ENCODE results near the gene SH3D19.
"Not testable (repeated sequence)": the region's sequence is repeated elsewhere in the genome, so short reads cannot be mapped to it uniquely, and the experiment has no call there.

Gene SH3D19

DNA sequence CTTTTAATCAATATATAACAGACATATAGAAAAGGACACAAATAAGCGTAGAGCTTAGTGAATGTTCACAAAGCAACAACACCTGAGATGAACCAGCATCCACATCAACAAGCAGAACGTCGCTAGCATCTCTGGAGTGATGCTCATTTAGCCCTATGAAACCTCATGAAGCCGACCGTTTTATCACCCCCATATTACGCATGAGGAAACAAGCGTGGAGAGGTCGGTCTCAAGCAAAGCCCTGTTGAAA, 226.5 kb downstream of the SH3D19 start:
- DNase-seq (ENCODE audit: low read depth), result no peak

DNA sequence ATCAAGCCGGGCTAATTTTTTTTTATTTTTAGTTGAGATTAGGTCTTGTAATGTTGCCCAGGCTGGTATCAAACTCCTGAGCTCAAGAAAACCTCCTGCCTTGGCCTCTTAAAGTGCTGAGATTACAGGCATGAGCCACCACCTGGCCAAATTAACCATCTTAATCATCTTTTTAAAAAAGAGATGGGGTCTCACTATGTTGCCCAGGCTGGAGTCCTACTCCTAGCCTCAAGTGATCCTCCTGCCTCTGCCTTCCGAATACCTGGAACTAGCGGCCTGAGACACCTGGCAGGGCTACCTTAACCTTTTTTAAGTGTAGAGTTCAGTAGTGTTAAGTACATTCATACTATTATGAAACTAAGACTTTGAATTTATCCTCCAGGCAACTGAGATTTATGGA, 227.6 kb downstream of the SH3D19 start:
- DNase-seq (ENCODE audit: low read depth), result no peak

DNA sequence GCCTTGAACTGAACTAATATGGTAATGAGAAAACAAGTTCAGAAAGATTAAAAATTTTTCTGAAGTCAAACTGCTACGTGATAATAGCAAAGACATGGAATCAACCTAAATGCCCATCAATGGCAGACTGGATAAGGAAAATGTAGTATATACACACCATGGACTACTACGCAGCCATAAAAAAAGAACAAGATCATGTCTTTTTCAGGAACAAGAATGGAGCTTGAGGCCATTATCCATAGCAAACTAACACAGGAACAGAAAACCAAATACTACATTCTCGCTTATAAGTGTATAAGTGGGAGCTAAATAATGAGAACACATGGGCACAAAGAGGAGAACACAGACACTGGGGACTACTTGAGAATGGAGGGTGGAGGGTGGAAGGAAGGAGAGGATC, 230.3 kb downstream of the SH3D19 start:
- DNase-seq (ENCODE audit: low read depth), result no peak

DNA sequence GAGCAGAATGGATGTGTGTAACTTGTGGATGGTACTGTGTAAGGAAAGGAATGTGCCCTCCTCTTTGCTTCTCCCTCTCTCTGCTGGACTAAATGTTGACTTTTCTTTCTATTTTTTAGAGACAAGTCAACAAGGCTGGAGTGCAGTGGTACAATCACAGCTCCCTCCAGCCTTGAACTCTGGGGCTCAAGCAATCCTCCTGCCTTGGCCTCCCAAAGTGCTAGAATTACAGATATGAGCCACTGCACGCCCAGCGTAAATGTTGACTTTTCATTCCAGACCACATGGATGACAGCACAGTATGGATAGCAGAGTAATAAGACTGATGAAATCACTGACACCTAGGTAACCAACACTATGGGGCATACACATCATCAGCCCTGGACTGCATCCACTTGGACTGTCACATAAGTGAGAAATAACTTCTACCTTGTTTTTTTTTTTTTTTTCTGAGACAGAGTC, 231.1 kb downstream of the SH3D19 start:
- no peak for DNase-seq (ENCODE audit: low read depth)

DNA sequence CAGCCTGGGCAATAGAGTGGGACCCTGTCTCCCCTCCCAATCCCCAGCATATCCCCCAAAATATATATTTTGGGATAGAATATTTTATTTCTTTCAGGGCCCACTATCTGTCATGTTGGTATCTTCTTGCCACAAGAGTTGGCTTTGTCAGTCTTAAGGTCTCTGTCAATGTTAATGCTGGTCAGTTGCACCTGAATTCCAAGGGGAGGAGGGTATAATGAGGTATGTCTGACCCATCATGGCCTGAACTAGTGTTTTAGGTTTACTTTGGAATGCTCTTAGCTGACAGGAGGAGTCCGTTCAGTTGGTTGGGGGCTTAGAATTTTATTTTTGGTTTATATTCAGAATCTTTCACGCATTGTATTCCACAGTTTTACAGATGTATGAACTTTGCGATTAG, 232.2 kb downstream of the SH3D19 start:
- DNase-seq (ENCODE audit: low read depth), result no peak

DNA sequence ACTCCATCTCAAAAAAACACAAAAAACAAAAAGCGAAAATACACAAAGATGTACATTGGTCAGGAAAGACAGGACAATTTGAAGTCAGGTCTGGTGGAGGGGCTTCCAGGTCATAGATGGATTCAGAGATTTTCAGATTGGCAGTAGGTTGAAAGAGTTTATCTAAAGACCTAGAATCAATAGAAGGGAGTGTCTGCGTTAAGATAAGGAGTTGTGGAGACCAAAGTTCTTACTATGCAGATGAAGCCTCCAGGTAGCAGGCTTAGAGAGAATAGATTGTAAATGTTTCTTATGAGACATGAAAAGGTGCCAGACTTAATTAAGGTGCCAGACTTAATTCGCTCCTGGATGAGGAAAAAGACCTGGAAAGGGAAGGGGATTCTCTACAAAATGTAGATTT, 232.9 kb downstream of the SH3D19 start:
- DNase-seq (ENCODE audit: low read depth), result no peak

DNA sequence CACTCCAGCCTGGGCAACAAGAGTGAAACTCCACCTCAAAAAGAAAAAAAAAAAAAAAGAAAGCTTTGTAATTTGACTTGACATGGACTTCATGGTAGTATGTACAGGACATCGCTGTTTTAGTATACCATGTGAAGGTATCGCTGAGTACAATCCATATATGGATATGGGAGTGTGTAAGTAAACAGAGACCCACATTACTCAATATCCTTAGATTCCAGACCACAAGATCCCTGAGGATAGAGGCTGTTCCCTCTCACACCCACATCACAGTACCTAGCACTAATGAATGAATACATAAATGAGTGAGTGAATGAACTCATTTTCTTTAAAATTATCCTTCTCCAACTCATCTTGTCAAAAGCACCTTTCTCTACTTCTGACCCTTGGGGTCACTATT, 234.4 kb downstream of the SH3D19 start:
- no peak for DNase-seq (ENCODE audit: low read depth)

DNA sequence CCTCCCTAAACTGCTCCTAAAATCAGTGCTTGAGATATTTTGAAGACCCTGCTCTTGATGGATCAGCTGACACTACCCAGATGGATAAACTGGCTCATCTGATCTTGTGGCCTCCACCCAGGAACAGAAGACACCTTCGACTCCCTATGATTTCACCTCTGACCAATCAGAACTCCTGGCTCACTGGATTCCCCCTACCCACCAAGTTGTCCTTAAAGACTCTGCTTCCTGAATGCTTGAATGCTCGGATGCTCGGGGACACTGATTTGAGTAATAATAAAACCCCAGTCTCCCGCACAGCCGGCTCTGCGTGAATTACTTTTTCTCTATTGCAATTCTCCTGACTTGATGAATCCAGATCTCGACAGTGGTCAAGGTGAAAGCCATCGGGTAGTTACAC, 237.9 kb downstream of the SH3D19 start:
- DNase-seq (ENCODE audit: low read depth), result no peak

DNA sequence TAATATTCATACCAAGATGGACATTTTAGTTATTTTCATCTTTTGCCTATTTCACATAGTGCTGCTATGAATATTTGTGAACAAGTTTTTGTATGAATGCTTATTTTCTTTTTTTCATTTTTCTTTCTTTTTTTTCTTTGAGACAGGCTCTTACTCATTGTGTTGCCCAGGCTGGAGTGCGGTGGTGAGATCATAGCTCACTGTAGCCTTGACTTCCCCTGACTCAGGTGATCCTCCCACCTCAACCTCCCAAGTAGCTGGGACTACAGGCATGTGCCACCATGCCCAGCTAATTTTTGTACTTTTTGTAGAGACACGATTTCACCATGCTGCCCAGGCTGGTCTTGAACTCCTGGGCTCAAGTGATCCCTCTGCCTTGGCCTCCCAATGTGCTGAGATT, 247.4 kb downstream of the SH3D19 start:
- not testable (repeated sequence) for DNase-seq (ENCODE audit: low read depth)

DNA sequence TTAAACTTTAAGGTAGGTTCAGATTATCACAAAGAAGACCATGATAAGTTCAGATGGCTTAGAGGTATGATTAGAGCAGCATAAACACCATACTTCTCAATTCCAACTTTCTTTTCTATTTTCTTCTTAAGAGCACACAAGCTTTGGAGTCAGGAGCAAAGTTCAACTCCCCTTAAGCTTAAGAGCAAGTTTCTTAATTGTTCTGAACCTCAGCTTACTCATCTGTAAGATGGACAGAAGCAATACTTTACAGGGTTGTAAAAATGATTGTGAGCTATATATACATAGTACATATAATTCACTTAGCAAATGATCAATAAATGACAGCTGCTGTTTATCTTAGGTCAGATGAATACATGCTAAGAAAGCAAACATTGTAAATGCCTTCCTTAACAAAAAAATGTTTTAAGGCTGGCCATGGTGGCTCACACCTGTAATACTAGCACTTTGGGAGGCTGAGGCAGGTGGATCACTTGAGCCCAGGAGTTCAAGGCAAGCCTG, 250.9 kb downstream of the SH3D19 start:
- DNase-seq (ENCODE audit: low read depth), result no peak
